ENCODE results near the gene REV3L.
"Not testable (repeated sequence)": the region's sequence is repeated elsewhere in the genome, so short reads cannot be mapped to it uniquely, and the experiment has no call there.

The REV3L gene

DNA sequence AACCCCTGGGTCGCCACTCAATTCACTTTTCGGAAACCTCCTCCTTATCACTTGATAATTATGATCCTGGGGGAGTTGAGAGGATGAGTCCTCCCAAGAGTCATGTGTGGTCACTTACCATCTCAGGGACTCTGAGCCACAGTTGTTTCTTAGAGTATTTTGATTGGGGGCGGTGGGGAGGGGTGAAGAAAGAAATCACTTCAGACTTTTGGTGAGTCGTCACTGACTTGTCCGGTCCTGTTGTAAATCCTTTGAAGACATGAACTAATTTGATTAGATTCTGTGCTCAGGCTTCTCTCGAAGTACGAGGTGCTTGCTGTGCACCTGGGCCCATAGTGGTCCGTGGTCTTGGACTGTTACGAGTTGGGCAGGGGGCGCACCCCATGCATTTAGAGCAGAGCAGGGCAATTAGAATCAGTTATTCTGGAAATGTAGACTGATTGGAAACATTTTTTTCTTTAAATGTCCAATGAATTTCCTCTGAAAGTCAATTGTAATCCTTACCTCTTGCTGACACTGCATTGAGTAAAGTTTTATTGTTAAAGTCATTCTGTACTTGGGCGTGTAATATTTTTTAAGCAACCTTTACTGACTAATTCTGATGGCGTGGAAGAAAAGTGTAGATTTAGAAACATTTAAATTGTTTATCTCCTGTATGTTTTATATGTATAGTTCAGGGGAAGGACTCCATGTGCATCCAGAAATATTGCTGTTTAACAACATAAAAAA is 222.3 kb downstream of the REV3L start:
- DNase-seq (ENCODE audit: low read depth in 2 of 2) = no peak

DNA sequence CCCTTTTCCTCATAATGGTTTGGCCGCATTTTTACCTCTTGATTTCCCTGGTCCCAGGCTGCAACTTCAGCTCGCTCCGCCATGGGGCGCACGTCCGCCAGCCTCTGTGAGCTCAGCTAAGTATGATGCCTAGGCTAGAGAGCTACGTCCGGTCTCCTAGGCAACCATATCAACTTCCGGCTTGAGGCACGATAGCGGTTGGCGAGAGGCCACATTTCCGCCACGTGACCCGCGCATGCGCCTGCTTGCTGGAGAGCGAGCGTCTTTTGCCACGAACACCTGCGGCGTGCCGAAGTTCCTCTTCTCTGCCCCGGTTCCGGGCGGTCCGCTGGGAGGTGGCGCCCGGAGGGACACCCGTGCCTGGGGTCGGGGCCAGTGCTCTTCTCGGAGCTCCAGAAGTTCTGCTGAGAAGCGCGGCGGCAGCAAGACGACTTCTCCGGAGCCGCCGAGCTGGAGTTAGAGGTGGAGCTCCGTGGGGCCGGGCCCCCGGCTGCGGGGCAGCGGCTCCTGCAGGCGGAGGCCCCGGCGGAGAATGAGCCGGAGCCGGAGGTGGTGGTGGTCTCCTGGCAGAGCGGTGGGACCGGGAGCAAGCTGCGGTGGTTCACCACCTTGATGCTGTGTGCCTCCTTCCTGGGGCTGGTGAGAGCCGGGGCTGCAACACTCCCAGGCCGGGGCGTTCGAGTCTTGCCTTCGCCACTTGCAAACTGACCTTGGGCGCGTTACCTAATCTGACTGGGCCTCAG is 223.8 kb downstream of the REV3L start:
- peak; percentile 94 to 99 for DNase-seq (ENCODE audit: low read depth in 2 of 2)

DNA sequence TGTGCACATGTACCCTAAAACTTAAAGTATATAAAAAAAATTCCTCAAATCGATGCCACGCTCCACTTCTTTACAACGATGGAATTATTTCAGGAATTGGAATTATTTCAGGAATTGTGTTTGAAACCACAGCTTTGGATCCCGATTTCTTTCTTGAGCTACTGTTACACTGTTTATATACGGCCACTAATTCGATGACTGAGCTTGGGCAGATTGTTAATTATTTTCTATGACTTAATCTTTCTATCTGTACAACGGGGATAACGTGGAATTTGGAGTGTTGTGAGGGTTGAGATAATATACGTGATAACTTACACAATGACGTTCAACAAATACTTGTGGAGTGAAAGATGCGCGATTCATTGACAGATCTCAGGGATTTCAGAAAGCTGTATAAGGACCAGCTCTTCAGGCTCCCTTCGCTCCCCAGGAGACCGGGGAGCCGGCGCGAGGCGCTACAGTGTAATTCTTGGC is 224.4 kb downstream of the REV3L start:
- no peak for DNase-seq (ENCODE audit: low read depth in 2 of 2)

DNA sequence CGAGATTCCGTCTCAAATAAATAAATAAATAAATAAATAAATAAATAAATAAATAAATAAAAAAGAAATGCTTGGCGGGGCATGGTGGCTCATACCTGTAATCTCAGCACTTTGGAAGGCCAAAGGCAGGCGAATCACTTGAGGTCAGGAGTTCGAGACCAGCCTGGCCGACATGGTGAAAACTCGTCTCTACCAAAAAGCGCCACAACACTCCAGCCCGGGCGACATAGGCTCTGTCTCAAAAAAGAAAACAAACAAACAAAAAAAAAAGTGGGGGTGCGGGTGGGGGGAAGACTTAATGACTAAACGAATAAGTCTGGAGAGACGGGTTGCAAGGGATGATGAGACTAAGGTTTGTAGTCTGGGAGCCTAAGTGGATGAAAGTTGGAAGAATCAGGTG is 225.0 kb downstream of the REV3L start:
- DNase-seq (ENCODE audit: low read depth in 2 of 2) = no peak

DNA sequence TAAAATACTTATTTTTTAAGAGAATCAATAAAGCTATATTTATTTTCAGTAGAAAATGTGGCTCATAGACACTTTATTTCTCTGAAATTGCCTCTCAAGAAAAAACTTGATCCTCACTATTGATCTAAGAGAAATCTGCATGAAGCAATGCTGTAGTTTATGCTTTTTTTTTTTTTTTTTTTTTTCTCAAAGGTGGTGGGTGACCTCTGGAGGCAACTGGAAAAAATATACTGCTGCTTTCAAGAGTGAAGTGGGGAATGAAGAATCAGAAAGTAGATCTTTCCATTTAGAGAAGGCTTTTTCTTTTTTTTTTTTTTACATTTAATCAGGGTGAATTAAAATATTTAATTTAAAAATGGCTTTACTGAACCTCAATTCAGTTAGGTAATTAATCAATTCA is 226.4 kb downstream of the REV3L start:
- no peak for DNase-seq (ENCODE audit: low read depth in 2 of 2)

DNA sequence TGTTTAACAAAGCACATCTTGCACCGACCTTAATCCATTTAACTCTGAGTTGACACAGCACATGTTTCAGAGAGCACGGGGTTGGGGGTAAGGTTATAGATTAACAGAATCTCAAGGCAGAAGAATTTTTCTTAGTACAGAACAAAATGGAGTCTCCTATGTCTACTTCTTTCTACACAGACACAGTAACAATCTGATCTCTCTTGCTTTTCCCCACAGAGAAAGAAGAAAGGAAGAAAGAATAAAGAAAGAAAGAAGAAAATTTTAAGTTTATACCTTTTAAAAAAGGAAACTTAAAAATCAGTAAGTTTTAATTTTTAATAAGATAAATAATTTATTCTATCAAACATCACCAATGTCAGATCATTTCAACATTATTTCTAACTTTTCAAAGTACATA is 227.2 kb downstream of the REV3L start:
- not testable (repeated sequence) for DNase-seq (ENCODE audit: low read depth in 2 of 2)

DNA sequence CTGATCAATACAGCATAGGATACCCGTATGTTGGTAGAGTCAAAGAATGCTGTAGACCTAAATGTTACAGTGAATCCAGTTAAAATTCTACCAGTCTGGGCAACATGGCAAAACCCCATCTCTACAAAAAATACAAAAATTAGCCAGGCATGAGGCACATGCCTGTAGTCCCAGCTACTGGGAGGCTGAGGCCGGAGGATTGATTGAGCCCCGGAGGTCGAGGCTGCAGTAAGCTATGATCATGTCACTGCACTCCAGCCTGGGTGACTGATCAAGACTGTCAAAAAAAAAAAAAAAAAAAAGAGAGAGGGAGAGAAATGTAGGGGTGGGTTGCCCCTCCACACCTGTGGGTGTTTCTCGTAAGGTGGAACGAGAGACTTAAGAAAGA is 228.2 kb downstream of the REV3L start:
- no peak for DNase-seq (ENCODE audit: low read depth in 2 of 2)

DNA sequence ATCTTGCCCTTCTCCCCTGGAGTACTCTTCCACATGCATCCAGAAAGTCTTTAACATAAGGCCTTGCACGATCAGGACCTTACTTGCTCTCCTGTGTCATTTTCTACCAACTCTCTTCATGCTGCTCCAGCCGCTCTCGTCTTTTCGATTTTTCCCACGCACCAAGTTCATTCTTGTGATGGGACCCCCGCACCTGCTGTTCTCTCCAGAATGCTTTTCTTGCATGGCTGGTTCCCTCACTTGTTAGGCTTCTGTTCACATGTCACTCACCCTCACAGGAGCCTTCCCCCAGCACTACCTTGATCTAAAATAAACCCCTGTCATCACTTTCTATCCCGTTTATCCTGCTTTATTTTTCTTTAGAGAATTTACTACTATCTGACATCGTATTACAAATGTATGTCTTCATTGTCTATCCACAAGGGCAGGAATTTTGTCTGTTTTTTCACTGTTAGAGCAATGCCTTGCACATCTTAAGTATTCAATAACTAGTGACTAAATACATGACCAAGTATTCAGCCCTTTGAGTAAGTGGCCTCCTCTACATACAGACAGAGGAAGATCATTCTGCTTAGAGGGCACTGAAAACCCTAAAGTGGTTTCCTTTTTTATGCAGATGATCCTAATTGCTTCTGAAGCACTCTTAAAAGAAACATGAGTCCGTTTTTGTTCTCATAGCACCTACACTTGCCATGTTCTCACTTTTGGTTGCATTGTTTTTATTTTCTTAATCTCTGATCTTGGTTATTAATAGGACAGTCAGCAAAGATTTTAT is 228.8 kb downstream of the REV3L start:
- no peak for DNase-seq (ENCODE audit: low read depth in 2 of 2)

DNA sequence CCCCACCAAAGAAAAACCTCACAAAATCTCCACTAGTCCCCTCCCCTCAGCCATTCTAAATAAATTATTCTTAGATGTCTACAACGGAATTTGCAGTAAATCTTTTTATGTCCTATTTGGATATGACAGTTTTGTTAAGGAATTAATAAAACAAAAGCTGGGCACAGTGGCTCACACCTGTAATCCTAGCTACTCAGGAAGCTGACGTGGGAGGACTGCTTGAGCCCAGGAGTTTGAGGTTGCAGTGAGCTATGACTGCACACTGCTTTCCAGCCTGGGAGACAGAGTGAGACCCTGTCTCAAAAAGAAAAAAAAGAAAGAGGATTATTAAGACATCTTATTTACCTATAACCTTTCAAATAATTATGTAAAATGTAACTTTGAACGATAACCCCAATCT is 230.3 kb downstream of the REV3L start:
- no peak for DNase-seq (ENCODE audit: low read depth in 2 of 2)

DNA sequence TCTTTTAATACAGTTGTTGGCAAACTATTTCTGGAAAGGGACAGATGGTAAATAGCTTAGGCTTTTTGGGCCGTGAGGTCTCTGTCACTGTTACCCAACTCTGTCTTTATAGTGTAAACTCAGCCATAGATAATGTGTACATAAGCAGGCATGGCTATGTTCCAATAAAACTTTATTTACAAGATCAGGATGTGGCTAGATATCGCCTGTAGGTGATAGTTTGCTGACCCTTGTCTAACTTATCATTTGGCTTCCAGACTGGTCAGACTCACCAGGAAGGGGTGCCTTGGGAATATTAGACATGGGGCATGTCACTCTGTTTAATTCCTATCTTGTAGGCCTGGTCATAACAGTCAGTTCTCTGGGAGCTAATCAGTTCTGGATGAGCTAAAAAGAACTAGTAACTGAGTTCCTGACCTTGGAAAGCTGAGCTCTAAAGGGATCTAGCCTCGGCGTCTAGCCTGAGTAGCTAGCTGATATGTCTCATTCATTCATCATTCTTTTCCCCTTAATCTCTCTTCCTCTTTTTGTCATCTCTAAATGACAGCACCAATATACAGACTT is 232.1 kb downstream of the REV3L start:
- no peak for DNase-seq (ENCODE audit: low read depth in 2 of 2)

Measured in stimulated activated CD8-positive, alpha-beta memory T cell treated with anti-CD3 and anti-CD28 coated beads, Interleukin-2, amount 100 ng/mL, for 48 hours (primary cell).